ENCODE data around the gene TRDMT1. TPM values are rescaled to one million over a fixed set of nuclear protein-coding genes. Genes with fewer than 3 reads are reported as not detected.

Gene TRDMT1
- polyA plus RNA-seq, 1 donor from 2014 or later, result 25.4 TPM

GRCh38 chr10:17216217-17216900 lies 14.9 kb upstream of the TRDMT1 start:
- TF ChIP-seq REST (IDR thresholded peaks at IDR 0.05; ENCODE audit: borderline replicate concordance) (no peak), TAF1 (IDR thresholded peaks at IDR 0.05; ENCODE audit: low read depth) (no peak), EZH2 (IDR thresholded peaks at IDR 0.05; ENCODE audit: borderline replicate concordance, insufficient read depth, low read length, poor library complexity, severe bottlenecking) (no peak), EP300 (conservative IDR thresholded peaks at IDR 0.05; ENCODE audit: poor library complexity, severe bottlenecking) (no peak), RAD21 (conservative IDR thresholded peaks at IDR 0.05) (no peak), MXI1 (conservative IDR thresholded peaks at IDR 0.05; ENCODE audit: poor library complexity, severe bottlenecking) (no peak), SMC3 (conservative IDR thresholded peaks at IDR 0.05; ENCODE audit: poor library complexity) (no peak), POLR2AphosphoS5 (IDR thresholded peaks at IDR 0.05) (no peak)
- TF ChIP-seq, protein P1, sequence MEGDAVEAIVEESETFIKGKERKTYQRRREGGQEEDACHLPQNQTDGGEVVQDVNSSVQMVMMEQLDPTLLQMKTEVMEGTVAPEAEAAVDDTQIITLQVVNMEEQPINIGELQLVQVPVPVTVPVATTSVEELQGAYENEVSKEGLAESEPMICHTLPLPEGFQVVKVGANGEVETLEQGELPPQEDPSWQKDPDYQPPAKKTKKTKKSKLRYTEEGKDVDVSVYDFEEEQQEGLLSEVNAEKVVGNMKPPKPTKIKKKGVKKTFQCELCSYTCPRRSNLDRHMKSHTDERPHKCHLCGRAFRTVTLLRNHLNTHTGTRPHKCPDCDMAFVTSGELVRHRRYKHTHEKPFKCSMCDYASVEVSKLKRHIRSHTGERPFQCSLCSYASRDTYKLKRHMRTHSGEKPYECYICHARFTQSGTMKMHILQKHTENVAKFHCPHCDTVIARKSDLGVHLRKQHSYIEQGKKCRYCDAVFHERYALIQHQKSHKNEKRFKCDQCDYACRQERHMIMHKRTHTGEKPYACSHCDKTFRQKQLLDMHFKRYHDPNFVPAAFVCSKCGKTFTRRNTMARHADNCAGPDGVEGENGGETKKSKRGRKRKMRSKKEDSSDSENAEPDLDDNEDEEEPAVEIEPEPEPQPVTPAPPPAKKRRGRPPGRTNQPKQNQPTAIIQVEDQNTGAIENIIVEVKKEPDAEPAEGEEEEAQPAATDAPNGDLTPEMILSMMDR (IDR thresholded peaks at IDR 0.05; ENCODE audit: poor library complexity, severe bottlenecking), result no peak
- Histone ChIP-seq H3K4me2 (ENCODE audit: low read length) (no peak overlapping the region), H3K27ac (ENCODE audit: low read length) (no peak overlapping the region), H3K36me3 (ENCODE audit: insufficient read depth, low read length) (no peaks in the 10 kb centered on the region), H3F3A (ENCODE audit: insufficient read depth, low read length, poor library complexity, severe bottlenecking) (no peaks in the 10 kb centered on the region), H3K27me3 (ENCODE audit: insufficient read depth, low read depth, low read length) (no peaks in the 10 kb centered on the region), H3K9me3 (ENCODE audit: low read length) (no peaks in the 10 kb centered on the region), H3K9me2 (ENCODE audit: insufficient read depth, low read length) (no peaks in the 10 kb centered on the region), H3K79me2 (replicated peaks; ENCODE audit: insufficient read depth, low read length) (no peaks in the 10 kb centered on the region), H2AFZ (ENCODE audit: low read depth, low read length) (no peak overlapping the region), H3K4me3 (ENCODE audit: low read length) (no peak overlapping the region), H3K9ac (ENCODE audit: low read length) (no peak overlapping the region), H4K20me1 (ENCODE audit: insufficient read depth) (no peaks in the 10 kb centered on the region)

DNA sequence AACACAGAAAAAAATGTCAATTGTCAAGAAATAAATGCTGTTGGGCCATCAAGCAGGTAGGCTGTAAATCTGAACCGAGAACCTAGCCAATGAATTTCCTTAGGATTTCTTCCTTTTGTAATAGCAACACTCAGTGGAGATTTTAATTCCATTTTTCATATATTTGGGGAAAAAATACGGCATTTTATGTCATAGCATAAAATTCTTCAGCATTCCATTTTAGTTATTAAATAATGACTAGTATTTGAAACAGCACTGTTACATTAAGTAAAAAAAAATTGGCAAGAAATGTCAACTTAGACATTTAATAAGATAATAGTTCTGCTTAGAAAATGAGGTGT lies 14.3 kb upstream of the TRDMT1 start:
- Histone ChIP-seq H3K27ac (ENCODE audit: low read length) (no peak overlapping the region), H3K27me3 (ENCODE audit: insufficient read depth, low read depth, low read length) (no peaks in the 10 kb centered on the region), H3F3A (ENCODE audit: insufficient read depth, low read length, poor library complexity, severe bottlenecking) (no peaks in the 10 kb centered on the region), H3K9me3 (ENCODE audit: low read length) (no peaks in the 10 kb centered on the region), H3K9me2 (ENCODE audit: insufficient read depth, low read length) (no peaks in the 10 kb centered on the region), H4K20me1 (ENCODE audit: insufficient read depth) (no peaks in the 10 kb centered on the region), H3K9ac (ENCODE audit: low read length) (no peak overlapping the region), H2AFZ (ENCODE audit: low read depth, low read length) (no peak overlapping the region), H3K4me3 (ENCODE audit: low read length) (no peak overlapping the region), H3K4me2 (ENCODE audit: low read length) (no peak overlapping the region), H3K79me2 (replicated peaks; ENCODE audit: insufficient read depth, low read length) (no peaks in the 10 kb centered on the region), H3K36me3 (ENCODE audit: insufficient read depth, low read length) (no peaks in the 10 kb centered on the region)
- TF ChIP-seq REST (IDR thresholded peaks at IDR 0.05; ENCODE audit: borderline replicate concordance), result no peak
- no peak for TF ChIP-seq MXI1 (conservative IDR thresholded peaks at IDR 0.05; ENCODE audit: poor library complexity, severe bottlenecking)
- no peak for TF ChIP-seq POLR2AphosphoS5 (IDR thresholded peaks at IDR 0.05)
- no peak for TF ChIP-seq RAD21 (conservative IDR thresholded peaks at IDR 0.05)
- TF ChIP-seq TAF1 (IDR thresholded peaks at IDR 0.05; ENCODE audit: low read depth), result no peak
- TF ChIP-seq EP300 (conservative IDR thresholded peaks at IDR 0.05; ENCODE audit: poor library complexity, severe bottlenecking), result no peak
- TF ChIP-seq, protein P1 (IDR thresholded peaks at IDR 0.05; ENCODE audit: poor library complexity, severe bottlenecking), result no peak
- TF ChIP-seq SMC3 (conservative IDR thresholded peaks at IDR 0.05; ENCODE audit: poor library complexity), result no peak
- TF ChIP-seq EZH2 (IDR thresholded peaks at IDR 0.05; ENCODE audit: borderline replicate concordance, insufficient read depth, low read length, poor library complexity, severe bottlenecking), result no peak
